ENCODE data around the gene C6orf132.
A peak's percentile ranks its signal among the peaks of the same experiment; 100 is the strongest.
"Not testable (repeated sequence)": the region's sequence is repeated elsewhere in the genome, so short reads cannot be mapped to it uniquely, and the experiment has no call there.

C6orf132 gene

GRCh38 chr6:42142118-42142835 lies at the start of gene C6orf132:
Gene C6orf132, minus strand, starts transcription at chr6:42142620. Its CDS starts 176 bp downstream, at chr6:42142444.
- DNase-seq (ENCODE audit: extremely low read depth in 1 of 2, low read depth in 1 of 2): no peak

- no peak for DNase-seq (ENCODE audit: extremely low read depth in 1 of 2, low read depth in 1 of 2)
Observed at GRCh38 chr6:42190554-42191183, 48.2 kb upstream of the C6orf132 start.

- DNase-seq (ENCODE audit: extremely low read depth in 1 of 2, low read depth in 1 of 2): no peak
Observed at GRCh38 chr6:42188406-42188805, 46.0 kb upstream of the C6orf132 start.

GRCh38 chr6:42185597-42185996 lies 43.2 kb upstream of the C6orf132 start:
- DNase-seq (ENCODE audit: extremely low read depth in 1 of 2, low read depth in 1 of 2): no peak

- no peak for DNase-seq (ENCODE audit: extremely low read depth in 1 of 2, low read depth in 1 of 2)
Observed at GRCh38 chr6:42184475-42184874, 42.1 kb upstream of the C6orf132 start.

GRCh38 chr6:42182101-42182500 lies 39.7 kb upstream of the C6orf132 start:
- no peak for DNase-seq (ENCODE audit: extremely low read depth in 1 of 2, low read depth in 1 of 2)

- no peak for DNase-seq (ENCODE audit: extremely low read depth in 1 of 2, low read depth in 1 of 2)
Observed at GRCh38 chr6:42179945-42180313, 37.5 kb upstream of the C6orf132 start.

GRCh38 chr6:42179261-42179944 lies 37.0 kb upstream of the C6orf132 start:
- DNase-seq (ENCODE audit: extremely low read depth in 1 of 2, low read depth in 1 of 2): no peak

GRCh38 chr6:42177514-42178364 lies 35.3 kb upstream of the C6orf132 start:
- DNase-seq (ENCODE audit: extremely low read depth in 1 of 2, low read depth in 1 of 2): no peak

GRCh38 chr6:42176981-42177380 lies 34.6 kb upstream of the C6orf132 start:
- DNase-seq (ENCODE audit: extremely low read depth in 1 of 2, low read depth in 1 of 2): no peak

- no peak for DNase-seq (ENCODE audit: extremely low read depth in 1 of 2, low read depth in 1 of 2)
Observed at GRCh38 chr6:42175860-42176259, 33.4 kb upstream of the C6orf132 start.

GRCh38 chr6:42173101-42173500 lies 30.7 kb upstream of the C6orf132 start, which contains the start of gene GUCA1A:
Gene GUCA1A, plus strand, starts transcription at chr6:42173364. Its CDS starts 250 bp downstream, at chr6:42173614.
- no peak for DNase-seq (ENCODE audit: extremely low read depth in 1 of 2, low read depth in 1 of 2)

GRCh38 chr6:42171813-42172581 lies 29.6 kb upstream of the C6orf132 start:
- no peak for DNase-seq (ENCODE audit: extremely low read depth in 1 of 2, low read depth in 1 of 2)

- DNase-seq (ENCODE audit: extremely low read depth in 1 of 2, low read depth in 1 of 2): not testable (repeated sequence)
Observed at GRCh38 chr6:42169780-42170179, 27.4 kb upstream of the C6orf132 start.

GRCh38 chr6:42168650-42169049 lies 26.2 kb upstream of the C6orf132 start:
- DNase-seq (ENCODE audit: extremely low read depth in 1 of 2, low read depth in 1 of 2): no peak

GRCh38 chr6:42166444-42167141 lies 24.2 kb upstream of the C6orf132 start:
- DNase-seq (ENCODE audit: extremely low read depth in 1 of 2, low read depth in 1 of 2): peak; percentile 54 to 55

- no peak for DNase-seq (ENCODE audit: extremely low read depth in 1 of 2, low read depth in 1 of 2)
Observed at GRCh38 chr6:42165016-42165415, 22.6 kb upstream of the C6orf132 start.

GRCh38 chr6:42163981-42164380 lies 21.6 kb upstream of the C6orf132 start:
- DNase-seq (ENCODE audit: extremely low read depth in 1 of 2, low read depth in 1 of 2): no peak

- DNase-seq (ENCODE audit: extremely low read depth in 1 of 2, low read depth in 1 of 2): no peak
Observed at GRCh38 chr6:42162812-42163211, 20.4 kb upstream of the C6orf132 start.

- no peak for DNase-seq (ENCODE audit: extremely low read depth in 1 of 2, low read depth in 1 of 2)
Observed at GRCh38 chr6:42162384-42162783, 20.0 kb upstream of the C6orf132 start.

Data from activated CD8-positive, alpha-beta memory T cell treated with anti-CD3 and anti-CD28 coated beads for 1 hour (primary cell).